ENCODE data around the gene LSM4. TPM values are rescaled to one million over a fixed set of nuclear protein-coding genes. Genes with fewer than 3 reads are reported as not detected.

The LSM4 gene
- total RNA-seq, 1 donor from 2014 or later = 62.5 TPM

DNA sequence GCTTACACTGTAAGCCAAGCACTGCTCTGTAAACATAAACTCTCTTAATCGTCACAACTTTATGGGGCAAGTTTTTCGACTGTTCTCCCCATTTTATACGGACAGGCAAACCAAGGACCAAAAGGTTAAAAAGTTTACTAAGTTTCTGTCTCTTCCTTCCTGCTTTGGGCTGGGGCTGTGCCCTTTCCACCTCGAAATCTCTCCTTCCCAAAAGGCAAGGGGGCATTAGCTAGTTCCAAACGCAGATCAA lies 43.7 kb downstream of the LSM4 start:
- Histone ChIP-seq H3K36me3 (peaks cover 13 to 39% of the 10 kb centered on the region in 2 donors), H3K4me3 (peak overlapping the region; percentile 92 to 100), H3K27me3 (no peaks in the 10 kb centered on the region), H3K9me3 (no peaks in the 10 kb centered on the region), H3K27ac (peak overlapping the region; percentile 99 to 100), H3K4me1 (peaks cover 20 to 57% of the 10 kb centered on the region in 2 donors)
- DNase-seq (ENCODE audit: low spot score in 2 of 2) = no peak
- intact Hi-C loops (cut with DNase I) = loop anchor here (1.0 to 10.0 kb wide), 2 partner anchors 44 to 1954 kb away; partner anchors contain the start of genes KLF2 and LSM4
- TF ChIP-seq, protein P1, sequence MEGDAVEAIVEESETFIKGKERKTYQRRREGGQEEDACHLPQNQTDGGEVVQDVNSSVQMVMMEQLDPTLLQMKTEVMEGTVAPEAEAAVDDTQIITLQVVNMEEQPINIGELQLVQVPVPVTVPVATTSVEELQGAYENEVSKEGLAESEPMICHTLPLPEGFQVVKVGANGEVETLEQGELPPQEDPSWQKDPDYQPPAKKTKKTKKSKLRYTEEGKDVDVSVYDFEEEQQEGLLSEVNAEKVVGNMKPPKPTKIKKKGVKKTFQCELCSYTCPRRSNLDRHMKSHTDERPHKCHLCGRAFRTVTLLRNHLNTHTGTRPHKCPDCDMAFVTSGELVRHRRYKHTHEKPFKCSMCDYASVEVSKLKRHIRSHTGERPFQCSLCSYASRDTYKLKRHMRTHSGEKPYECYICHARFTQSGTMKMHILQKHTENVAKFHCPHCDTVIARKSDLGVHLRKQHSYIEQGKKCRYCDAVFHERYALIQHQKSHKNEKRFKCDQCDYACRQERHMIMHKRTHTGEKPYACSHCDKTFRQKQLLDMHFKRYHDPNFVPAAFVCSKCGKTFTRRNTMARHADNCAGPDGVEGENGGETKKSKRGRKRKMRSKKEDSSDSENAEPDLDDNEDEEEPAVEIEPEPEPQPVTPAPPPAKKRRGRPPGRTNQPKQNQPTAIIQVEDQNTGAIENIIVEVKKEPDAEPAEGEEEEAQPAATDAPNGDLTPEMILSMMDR (IDR thresholded peaks at IDR 0.05) = no peak

DNA sequence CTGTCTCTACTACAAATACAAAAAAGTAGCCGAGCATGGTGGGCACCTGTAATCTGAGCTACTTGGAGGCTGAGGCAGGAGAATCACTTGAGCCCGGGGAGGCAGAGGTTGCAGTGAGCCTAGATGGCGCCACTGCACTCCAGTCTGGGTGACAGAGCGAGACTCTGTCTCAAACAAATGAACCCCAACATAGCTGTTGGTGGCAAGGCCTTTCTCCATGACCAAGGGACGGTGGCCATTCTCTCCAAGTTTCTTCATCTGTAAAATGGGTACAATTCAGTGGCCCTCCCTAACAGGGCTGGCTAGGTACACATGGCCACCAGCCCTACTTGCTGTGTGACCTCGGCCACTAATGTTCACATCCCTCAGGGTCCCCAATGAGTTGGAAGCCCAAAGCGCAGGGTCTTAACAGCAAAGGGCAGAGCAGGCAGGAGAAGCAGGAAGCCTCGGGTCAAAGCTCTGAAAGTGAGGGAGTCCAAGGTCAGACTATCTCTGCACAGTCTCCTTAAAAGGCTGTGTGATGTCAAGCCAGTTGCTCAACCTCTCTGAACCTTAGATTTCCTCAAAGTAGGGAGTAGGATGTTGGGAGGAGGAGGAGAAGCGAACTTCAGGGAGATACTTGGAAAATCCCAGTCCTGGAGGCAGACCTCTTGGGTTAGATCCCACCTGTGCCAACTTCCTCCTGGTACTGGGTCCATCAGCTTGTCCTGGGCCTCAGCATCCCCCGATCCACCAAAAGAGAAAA lies 44.2 kb downstream of the LSM4 start:
- peak overlapping the region; percentile 92 to 100 for H3K4me3 ChIP-seq
- H3K9me3 ChIP-seq = no peaks in the 10 kb centered on the region
- intact Hi-C loops (cut with DNase I) = loop anchor here (1.0 to 10.0 kb wide), 2 partner anchors 45 to 1954 kb away; partner anchors contain the start of genes KLF2 and LSM4
- no peaks in the 10 kb centered on the region for H3K27me3 ChIP-seq
- TF ChIP-seq, protein P1 (IDR thresholded peaks at IDR 0.05) = peak in 2 of 3 experiments; percentile 8 to 33
- H3K4me1 ChIP-seq = peaks cover 20 to 59% of the 10 kb centered on the region in 2 donors
- H3K27ac ChIP-seq = peak overlapping the region; percentile 99 to 100
- DNase-seq (ENCODE audit: low spot score in 2 of 2) = no peak
- peaks cover 13 to 39% of the 10 kb centered on the region in 2 donors for H3K36me3 ChIP-seq

DNA sequence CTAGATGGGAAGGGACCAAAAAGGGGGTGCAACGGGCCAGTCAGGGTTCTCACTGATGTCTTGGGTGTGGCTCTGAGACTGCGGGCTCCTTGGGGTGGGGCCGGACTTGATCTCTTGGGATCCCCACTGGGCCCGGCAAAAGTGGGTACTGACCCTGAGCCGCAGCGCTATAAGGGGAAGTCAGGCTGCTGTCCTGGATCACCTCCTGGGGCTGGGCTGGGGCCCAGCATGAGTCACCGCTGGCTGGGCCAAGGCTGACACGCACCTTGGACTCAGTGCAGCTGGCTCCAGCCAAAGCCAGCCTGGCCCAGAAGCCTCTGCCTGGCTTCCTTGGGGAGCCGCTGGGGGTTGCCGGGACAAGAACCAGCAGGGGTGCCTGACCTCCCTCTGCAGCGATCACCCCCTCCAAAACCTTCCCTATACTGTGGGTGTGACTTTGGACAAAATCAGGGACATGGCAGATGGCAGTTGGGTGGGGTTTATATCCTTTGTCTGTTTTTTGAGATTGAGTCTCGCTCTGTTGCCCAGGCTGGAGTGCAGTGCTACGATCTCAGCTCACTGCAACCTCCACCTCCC lies 48.0 kb downstream of the LSM4 start:
- peaks cover 14 to 44% of the 10 kb centered on the region in 2 donors for H3K4me1 ChIP-seq
- no peaks in the 10 kb centered on the region for H3K27me3 ChIP-seq
- intact Hi-C loops (cut with DNase I) = loop anchor here (10.0 kb wide), 1 partner anchor 1950 kb away; the partner anchor contains the start of gene KLF2
- peak; percentile 66 to 91 for DNase-seq (ENCODE audit: low spot score in 2 of 2)
- H3K4me3 ChIP-seq = peak overlapping the region in 1 of 2 donors; percentile 26
- peaks cover 13 to 36% of the 10 kb centered on the region in 2 donors for H3K36me3 ChIP-seq
- peak overlapping the region; percentile 6 to 72 for H3K27ac ChIP-seq
- TF ChIP-seq, protein P1 (IDR thresholded peaks at IDR 0.05) = no peak
- no peaks in the 10 kb centered on the region for H3K9me3 ChIP-seq

DNA sequence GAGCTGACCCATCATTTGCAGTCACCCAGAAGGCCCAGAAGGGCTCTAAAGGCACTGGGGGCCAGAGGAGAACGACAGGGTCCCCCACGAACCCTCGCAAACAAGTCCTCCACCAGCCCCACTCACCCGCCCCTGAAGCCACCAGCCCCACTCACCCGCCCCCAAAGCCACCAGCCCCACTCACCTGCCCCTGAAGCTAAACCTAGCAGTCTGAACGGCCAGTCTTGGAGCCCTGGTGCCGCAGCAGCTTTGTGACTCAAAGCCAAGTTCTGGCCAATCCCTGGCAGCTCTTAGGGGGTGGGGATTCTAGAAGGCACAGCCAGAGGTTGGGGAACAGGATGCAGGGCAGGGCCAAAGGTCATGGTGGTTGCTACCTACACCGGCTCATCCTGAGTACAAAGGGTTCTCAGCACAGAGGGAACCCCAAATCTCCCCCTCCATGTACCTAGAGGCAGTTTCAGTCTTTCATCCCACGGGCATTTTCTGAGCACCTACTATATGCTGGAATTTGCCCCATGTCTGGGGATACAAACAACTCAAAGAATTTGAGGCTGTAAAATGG lies 48.6 kb downstream of the LSM4 start, which contains the start of gene IQCN:
Gene IQCN (minus strand): TSS at position 234 of the 562 bp plus-strand sequence. CDS start 4,974 bp downstream, outside the sequence.
- Histone ChIP-seq H3K27ac (peak within 1 kb of the TSS; percentile 7 to 72), H3K4me3 (peak within 1 kb of the TSS in 1 of 2 donors; percentile 26), H3K36me3 (peaks cover 13 to 38% of the 10 kb centered on the region in 2 donors), H3K27me3 (no peaks in the 10 kb centered on the region), H3K4me1 (peaks cover 14 to 44% of the 10 kb centered on the region in 2 donors), H3K9me3 (no peaks in the 10 kb centered on the region)
- intact Hi-C loops (cut with DNase I) = loop anchor here (10.0 kb wide), 1 partner anchor 1949 kb away; the partner anchor contains the start of gene KLF2
- DNase-seq (ENCODE audit: low spot score in 2 of 2) = peak in 1 of 2 donors; percentile 80
- TF ChIP-seq, protein P1 (IDR thresholded peaks at IDR 0.05) = no peak

DNA sequence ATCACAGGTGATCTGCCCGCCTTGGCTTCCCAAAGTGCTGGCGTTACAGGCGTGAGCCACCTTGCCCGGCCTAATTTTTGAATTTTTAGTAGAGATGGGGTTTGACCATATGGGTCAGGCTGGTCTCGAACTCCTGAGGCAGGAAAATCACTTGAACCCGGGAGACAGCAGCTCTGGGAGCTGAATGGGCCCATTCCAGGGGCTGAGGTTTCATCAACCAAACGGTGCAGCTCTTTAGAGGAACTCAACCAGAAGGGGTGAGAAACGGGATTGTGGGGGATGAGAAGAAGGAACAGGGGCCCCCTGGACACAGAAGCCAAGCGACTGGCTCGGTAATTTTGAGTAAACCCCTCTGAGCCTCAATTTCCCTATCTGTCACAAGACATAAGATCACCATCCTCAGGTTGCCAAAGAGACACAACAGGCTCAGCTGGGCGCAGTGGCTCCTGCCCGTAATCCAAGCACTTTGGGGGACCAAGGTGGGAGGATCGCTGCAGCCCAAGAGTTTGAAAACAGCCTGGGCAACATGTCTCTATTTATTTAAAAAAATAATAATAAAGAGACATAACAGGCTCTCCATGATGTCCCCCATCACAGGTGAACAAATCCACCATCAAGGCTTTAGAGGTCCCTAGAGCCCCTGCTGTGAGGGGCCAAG lies 49.2 kb downstream of the LSM4 start:
- DNase-seq (ENCODE audit: low spot score in 2 of 2) = no peak
- H3K36me3 ChIP-seq = peaks cover 12 to 39% of the 10 kb centered on the region in 2 donors
- H3K27ac ChIP-seq = peak overlapping the region in 1 of 2 donors; percentile 72
- no peaks in the 10 kb centered on the region for H3K27me3 ChIP-seq
- H3K9me3 ChIP-seq = no peaks in the 10 kb centered on the region
- peaks cover 12 to 41% of the 10 kb centered on the region in 2 donors for H3K4me1 ChIP-seq
- intact Hi-C loops (cut with DNase I) = loop anchor here (10.0 kb wide), 1 partner anchor 1949 kb away; the partner anchor contains the start of gene KLF2
- TF ChIP-seq, protein P1 (IDR thresholded peaks at IDR 0.05) = no peak
- H3K4me3 ChIP-seq = no peak overlapping the region

Data from ascending aorta (tissue), 2 donors.